ENCODE measurements around the gene RAPGEF6. TPM values are rescaled to one million over a fixed set of nuclear protein-coding genes. Genes with fewer than 3 reads are reported as not detected.
A peak's percentile ranks its signal among the peaks of the same experiment; 100 is the strongest.
"Not testable (repeated sequence)": the region's sequence is repeated elsewhere in the genome, so short reads cannot be mapped to it uniquely, and the experiment has no call there.

RAPGEF6 gene
- total RNA-seq = 10 to 100 TPM; 35.9 to 62.2 TPM

GRCh38 chr5:131634996-131635683 is at the start of gene RAPGEF6:
RAPGEF6 (minus strand) TSS chr5:131635229; CDS start chr5:131635030, 199 bp downstream.
- Mint-ChIP-seq H3K27ac (peak within 1 kb of the TSS; percentile 98 to 99), H3K36me3 (peaks cover 8 to 18% of the 10 kb centered on the region in 2 donors), H3K9me3 (no peaks in the 10 kb centered on the region)
- ATAC-seq (peak; percentile 91 to 93), DNase-seq (ENCODE audit: low spot score in 2 of 2) (peak; percentile 88 to 99)

GRCh38 chr5:131684595-131684994 is 49.6 kb upstream of the RAPGEF6 start:
- no peak for ATAC-seq

GRCh38 chr5:131684051-131684450 is 49.0 kb upstream of the RAPGEF6 start:
- DNase-seq (ENCODE audit: low spot score in 2 of 2) = no peak

More at GRCh38 chr5:131684595-131684994, 49.6 kb upstream of the RAPGEF6 start:
- Mint-ChIP-seq H3K27ac (no peak overlapping the region), H3K36me3 (peaks cover 0 to 17% of the 10 kb centered on the region in 2 donors), H3K9me3 (no peaks in the 10 kb centered on the region)
- DNase-seq (ENCODE audit: low spot score in 2 of 2) = no peak

GRCh38 chr5:131682826-131683225 is 47.8 kb upstream of the RAPGEF6 start:
- ATAC-seq = no peak
- Mint-ChIP-seq H3K9me3 (no peaks in the 10 kb centered on the region), H3K27ac (peak overlapping the region in 1 of 2 donors; percentile 29), H3K36me3 (peaks cover under 1 to 11% of the 10 kb centered on the region in 2 donors)
- DNase-seq (ENCODE audit: low spot score in 2 of 2) = no peak

More at GRCh38 chr5:131684051-131684450, 49.0 kb upstream of the RAPGEF6 start:
- Mint-ChIP-seq H3K36me3 (peaks cover 0 to 16% of the 10 kb centered on the region in 2 donors), H3K9me3 (no peaks in the 10 kb centered on the region), H3K27ac (no peak overlapping the region)
- no peak for ATAC-seq

- Mint-ChIP-seq H3K36me3 (peaks cover 7 to 18% of the 10 kb centered on the region in 2 donors), H3K9me3 (no peaks in the 10 kb centered on the region), H3K27ac (no peak overlapping the region)
- DNase-seq (ENCODE audit: low spot score in 2 of 2) (no peak), ATAC-seq (no peak)
These were observed 47.1 kb upstream of the RAPGEF6 start for GRCh38 chr5:131682175-131682574.

GRCh38 chr5:131679911-131680310 is 44.9 kb upstream of the RAPGEF6 start:
- Mint-ChIP-seq H3K27ac (no peak overlapping the region), H3K36me3 (peaks cover 9 to 27% of the 10 kb centered on the region in 2 donors), H3K9me3 (no peaks in the 10 kb centered on the region)
- no peak for DNase-seq (ENCODE audit: low spot score in 2 of 2)
- no peak for ATAC-seq

GRCh38 chr5:131678273-131678672 is 43.2 kb upstream of the RAPGEF6 start:
- not testable (repeated sequence) for H3K9me3 Mint-ChIP-seq; ATAC-seq; H3K27ac Mint-ChIP-seq; DNase-seq (ENCODE audit: low spot score in 2 of 2)
- H3K36me3 Mint-ChIP-seq = peaks cover 9 to 29% of the 10 kb centered on the region in 2 donors

GRCh38 chr5:131677115-131677514 is 42.1 kb upstream of the RAPGEF6 start:
- Mint-ChIP-seq H3K27ac (peak overlapping the region in 1 of 2 donors; percentile 61), H3K9me3 (peaks cover 0 to 5% of the 10 kb centered on the region in 2 donors), H3K36me3 (peaks cover 9 to 35% of the 10 kb centered on the region in 2 donors)
- DNase-seq (ENCODE audit: low spot score in 2 of 2) (no peak), ATAC-seq (peak; percentile 30 to 48)

- ATAC-seq = peak; percentile 42 to 57
- H3K36me3 Mint-ChIP-seq = peaks cover 7 to 38% of the 10 kb centered on the region in 2 donors
- DNase-seq (ENCODE audit: low spot score in 2 of 2) = no peak
- H3K27ac Mint-ChIP-seq = peak overlapping the region; percentile 56 to 69
- peaks cover 0 to 7% of the 10 kb centered on the region in 2 donors for H3K9me3 Mint-ChIP-seq
These were observed 37.7 kb upstream of the RAPGEF6 start for GRCh38 chr5:131672776-131673175.

- Mint-ChIP-seq H3K9me3 (peaks cover 0 to 7% of the 10 kb centered on the region in 2 donors), H3K36me3 (peaks cover 2 to 32% of the 10 kb centered on the region in 2 donors), H3K27ac (peak overlapping the region; percentile 56 to 69)
- no peak for ATAC-seq
- no peak for DNase-seq (ENCODE audit: low spot score in 2 of 2)
These were observed 37.1 kb upstream of the RAPGEF6 start for GRCh38 chr5:131671994-131672655.

GRCh38 chr5:131671409-131671808 is 36.4 kb upstream of the RAPGEF6 start:
- ATAC-seq (peak; percentile 76 to 81), DNase-seq (ENCODE audit: low spot score in 2 of 2) (no peak)
- peaks cover 0 to 29% of the 10 kb centered on the region in 2 donors for H3K36me3 Mint-ChIP-seq
- peaks cover 0 to 7% of the 10 kb centered on the region in 2 donors for H3K9me3 Mint-ChIP-seq
- peak overlapping the region in 1 of 2 donors; percentile 56 for H3K27ac Mint-ChIP-seq

GRCh38 chr5:131664929-131665328 is 29.9 kb upstream of the RAPGEF6 start:
- Mint-ChIP-seq H3K36me3 (peaks cover 30 to 31% of the 10 kb centered on the region in 2 donors), H3K27ac (no peak overlapping the region), H3K9me3 (peaks cover 0 to 11% of the 10 kb centered on the region in 2 donors)
- DNase-seq (ENCODE audit: low spot score in 2 of 2) (no peak), ATAC-seq (peak in 1 of 2 donors; percentile 47)

- no peak overlapping the region for H3K27ac Mint-ChIP-seq
- peaks cover 4 to 21% of the 10 kb centered on the region in 2 donors for H3K9me3 Mint-ChIP-seq
- ATAC-seq (no peak), DNase-seq (ENCODE audit: low spot score in 2 of 2) (no peak)
- H3K36me3 Mint-ChIP-seq = peaks cover 41 to 46% of the 10 kb centered on the region in 2 donors
These were observed 26.9 kb upstream of the RAPGEF6 start for GRCh38 chr5:131661933-131662332.

- H3K9me3 Mint-ChIP-seq = peaks cover 4 to 21% of the 10 kb centered on the region in 2 donors
- no peak for ATAC-seq
- H3K36me3 Mint-ChIP-seq = peaks cover 41 to 46% of the 10 kb centered on the region in 2 donors
- H3K27ac Mint-ChIP-seq = peak overlapping the region in 1 of 2 donors; percentile 53
- no peak for DNase-seq (ENCODE audit: low spot score in 2 of 2)
These were observed 24.8 kb upstream of the RAPGEF6 start for GRCh38 chr5:131659841-131660240.

- Mint-ChIP-seq H3K9me3 (peaks cover 4 to 21% of the 10 kb centered on the region in 2 donors), H3K27ac (peak overlapping the region in 1 of 2 donors; percentile 53), H3K36me3 (peaks cover 41 to 49% of the 10 kb centered on the region in 2 donors)
- DNase-seq (ENCODE audit: low spot score in 2 of 2) (no peak), ATAC-seq (no peak)
These were observed 24.3 kb upstream of the RAPGEF6 start for GRCh38 chr5:131659290-131659689.

- DNase-seq (ENCODE audit: low spot score in 2 of 2) = no peak
- ATAC-seq = no peak
- Mint-ChIP-seq H3K9me3 (peaks cover 4 to 9% of the 10 kb centered on the region in 2 donors), H3K36me3 (peaks cover 17 to 42% of the 10 kb centered on the region in 2 donors), H3K27ac (no peak overlapping the region)
These were observed 19.7 kb upstream of the RAPGEF6 start for GRCh38 chr5:131654776-131655175.

GRCh38 chr5:131654309-131654708 is 19.3 kb upstream of the RAPGEF6 start:
- ATAC-seq = no peak
- Mint-ChIP-seq H3K27ac (no peak overlapping the region), H3K36me3 (peaks cover 12 to 38% of the 10 kb centered on the region in 2 donors), H3K9me3 (peaks cover 1 to 4% of the 10 kb centered on the region in 2 donors)
- DNase-seq (ENCODE audit: low spot score in 2 of 2) = no peak

Data from activated naive CD4-positive, alpha-beta T cell treated with anti-CD3 and anti-CD28 coated beads, Interleukin-2, amount 50 U/mL, for 72 hours (primary cell).